ENCODE results near the gene BCAS4.
"Not testable (repeated sequence)": the region's sequence is repeated elsewhere in the genome, so short reads cannot be mapped to it uniquely, and the experiment has no call there.

Gene BCAS4

GRCh38 chr20:50798650-50799049, 3.8 kb downstream of the BCAS4 start:
- Histone ChIP-seq H3K27ac (ENCODE audit: low read depth in 2 of 2, low read length in 2 of 2) (no peak overlapping the region), H3K36me3 (ENCODE audit: control insufficient read depth in 2 of 2, insufficient read depth in 2 of 2, low read length in 2 of 2) (no peaks in the 10 kb centered on the region), H3K9me3 (ENCODE audit: control insufficient read depth in 2 of 2, low read length in 2 of 2) (no peaks in the 10 kb centered on the region)

GRCh38 chr20:50799176-50799889, 4.5 kb downstream of the BCAS4 start:
- peaks cover 3 to 6% of the 10 kb centered on the region in 2 donors for H3K4me1 ChIP-seq (ENCODE audit: control insufficient read depth in 2 of 2, insufficient read depth in 2 of 2, low read length in 2 of 2)
- no peaks in the 10 kb centered on the region for H3K36me3 ChIP-seq (ENCODE audit: control insufficient read depth in 2 of 2, insufficient read depth in 2 of 2, low read length in 2 of 2)
- no peaks in the 10 kb centered on the region for H3K9me3 ChIP-seq (ENCODE audit: control insufficient read depth in 2 of 2, low read length in 2 of 2)
- H3K4me3 ChIP-seq (ENCODE audit: low read length in 2 of 2): no peak overlapping the region
- no peak overlapping the region for H3K27ac ChIP-seq (ENCODE audit: low read depth in 2 of 2, low read length in 2 of 2)
- H3K27me3 ChIP-seq (ENCODE audit: control insufficient read depth in 2 of 2, insufficient read depth in 2 of 2, low read length in 2 of 2): no peaks in the 10 kb centered on the region
- H3K9ac ChIP-seq (ENCODE audit: low read depth in 1 of 2, low read length in 2 of 2): no peak overlapping the region

More at GRCh38 chr20:50798650-50799049, 3.8 kb downstream of the BCAS4 start:
- Histone ChIP-seq H3K4me1 (ENCODE audit: control insufficient read depth in 2 of 2, insufficient read depth in 2 of 2, low read length in 2 of 2) (peaks cover 5 to 6% of the 10 kb centered on the region in 2 donors), H3K9ac (ENCODE audit: low read depth in 1 of 2, low read length in 2 of 2) (no peak overlapping the region), H3K4me3 (ENCODE audit: low read length in 2 of 2) (no peak overlapping the region), H3K27me3 (ENCODE audit: control insufficient read depth in 2 of 2, insufficient read depth in 2 of 2, low read length in 2 of 2) (no peaks in the 10 kb centered on the region)

- Histone ChIP-seq H3K27me3 (ENCODE audit: control insufficient read depth in 2 of 2, insufficient read depth in 2 of 2, low read length in 2 of 2) (no peaks in the 10 kb centered on the region), H3K4me1 (ENCODE audit: control insufficient read depth in 2 of 2, insufficient read depth in 2 of 2, low read length in 2 of 2) (peaks cover 3 to 4% of the 10 kb centered on the region in 2 donors), H3K27ac (ENCODE audit: low read depth in 2 of 2, low read length in 2 of 2) (no peak overlapping the region), H3K9me3 (ENCODE audit: control insufficient read depth in 2 of 2, low read length in 2 of 2) (no peaks in the 10 kb centered on the region), H3K9ac (ENCODE audit: low read depth in 1 of 2, low read length in 2 of 2) (no peak overlapping the region), H3K4me3 (ENCODE audit: low read length in 2 of 2) (no peak overlapping the region), H3K36me3 (ENCODE audit: control insufficient read depth in 2 of 2, insufficient read depth in 2 of 2, low read length in 2 of 2) (no peaks in the 10 kb centered on the region)
Observed at GRCh38 chr20:50799890-50800550, 5.2 kb downstream of the BCAS4 start.

- not testable (repeated sequence) for H3K27ac ChIP-seq (ENCODE audit: low read depth in 2 of 2, low read length in 2 of 2); H3K27me3 ChIP-seq (ENCODE audit: control insufficient read depth in 2 of 2, insufficient read depth in 2 of 2, low read length in 2 of 2); H3K4me1 ChIP-seq (ENCODE audit: control insufficient read depth in 2 of 2, insufficient read depth in 2 of 2, low read length in 2 of 2); H3K9ac ChIP-seq (ENCODE audit: low read depth in 1 of 2, low read length in 2 of 2); H3K9me3 ChIP-seq (ENCODE audit: control insufficient read depth in 2 of 2, low read length in 2 of 2); H3K36me3 ChIP-seq (ENCODE audit: control insufficient read depth in 2 of 2, insufficient read depth in 2 of 2, low read length in 2 of 2); H3K4me3 ChIP-seq (ENCODE audit: low read length in 2 of 2)
Observed at GRCh38 chr20:50800986-50801746, 6.3 kb downstream of the BCAS4 start.

GRCh38 chr20:50801747-50802125, 6.9 kb downstream of the BCAS4 start:
- H3K4me1 ChIP-seq (ENCODE audit: control insufficient read depth in 2 of 2, insufficient read depth in 2 of 2, low read length in 2 of 2): no peaks in the 10 kb centered on the region
- no peaks in the 10 kb centered on the region for H3K9me3 ChIP-seq (ENCODE audit: control insufficient read depth in 2 of 2, low read length in 2 of 2)
- no peak overlapping the region for H3K27ac ChIP-seq (ENCODE audit: low read depth in 2 of 2, low read length in 2 of 2)
- H3K27me3 ChIP-seq (ENCODE audit: control insufficient read depth in 2 of 2, insufficient read depth in 2 of 2, low read length in 2 of 2): no peaks in the 10 kb centered on the region
- no peaks in the 10 kb centered on the region for H3K36me3 ChIP-seq (ENCODE audit: control insufficient read depth in 2 of 2, insufficient read depth in 2 of 2, low read length in 2 of 2)
- no peak overlapping the region for H3K4me3 ChIP-seq (ENCODE audit: low read length in 2 of 2)
- H3K9ac ChIP-seq (ENCODE audit: low read depth in 1 of 2, low read length in 2 of 2): no peak overlapping the region

- H3K27me3 ChIP-seq (ENCODE audit: control insufficient read depth in 2 of 2, insufficient read depth in 2 of 2, low read length in 2 of 2): no peaks in the 10 kb centered on the region
- no peaks in the 10 kb centered on the region for H3K4me1 ChIP-seq (ENCODE audit: control insufficient read depth in 2 of 2, insufficient read depth in 2 of 2, low read length in 2 of 2)
- no peaks in the 10 kb centered on the region for H3K36me3 ChIP-seq (ENCODE audit: control insufficient read depth in 2 of 2, insufficient read depth in 2 of 2, low read length in 2 of 2)
- H3K9me3 ChIP-seq (ENCODE audit: control insufficient read depth in 2 of 2, low read length in 2 of 2): no peaks in the 10 kb centered on the region
- no peak overlapping the region for H3K9ac ChIP-seq (ENCODE audit: low read depth in 1 of 2, low read length in 2 of 2)
- H3K4me3 ChIP-seq (ENCODE audit: low read length in 2 of 2): no peak overlapping the region
- H3K27ac ChIP-seq (ENCODE audit: low read depth in 2 of 2, low read length in 2 of 2): no peak overlapping the region
Observed at GRCh38 chr20:50802289-50802688, 7.4 kb downstream of the BCAS4 start.

- no peaks in the 10 kb centered on the region for H3K27me3 ChIP-seq (ENCODE audit: control insufficient read depth in 2 of 2, insufficient read depth in 2 of 2, low read length in 2 of 2)
- H3K36me3 ChIP-seq (ENCODE audit: control insufficient read depth in 2 of 2, insufficient read depth in 2 of 2, low read length in 2 of 2): no peaks in the 10 kb centered on the region
- no peaks in the 10 kb centered on the region for H3K9me3 ChIP-seq (ENCODE audit: control insufficient read depth in 2 of 2, low read length in 2 of 2)
- no peak overlapping the region for H3K4me3 ChIP-seq (ENCODE audit: low read length in 2 of 2)
- no peaks in the 10 kb centered on the region for H3K4me1 ChIP-seq (ENCODE audit: control insufficient read depth in 2 of 2, insufficient read depth in 2 of 2, low read length in 2 of 2)
- H3K27ac ChIP-seq (ENCODE audit: low read depth in 2 of 2, low read length in 2 of 2): no peak overlapping the region
- no peak overlapping the region for H3K9ac ChIP-seq (ENCODE audit: low read depth in 1 of 2, low read length in 2 of 2)
Observed at GRCh38 chr20:50804437-50805348, 9.8 kb downstream of the BCAS4 start.

- Histone ChIP-seq H3K4me3 (ENCODE audit: low read length in 2 of 2) (no peak overlapping the region), H3K9ac (ENCODE audit: low read depth in 1 of 2, low read length in 2 of 2) (no peak overlapping the region), H3K27ac (ENCODE audit: low read depth in 2 of 2, low read length in 2 of 2) (no peak overlapping the region), H3K4me1 (ENCODE audit: control insufficient read depth in 2 of 2, insufficient read depth in 2 of 2, low read length in 2 of 2) (no peaks in the 10 kb centered on the region), H3K27me3 (ENCODE audit: control insufficient read depth in 2 of 2, insufficient read depth in 2 of 2, low read length in 2 of 2) (no peaks in the 10 kb centered on the region), H3K36me3 (ENCODE audit: control insufficient read depth in 2 of 2, insufficient read depth in 2 of 2, low read length in 2 of 2) (no peaks in the 10 kb centered on the region), H3K9me3 (ENCODE audit: control insufficient read depth in 2 of 2, low read length in 2 of 2) (no peaks in the 10 kb centered on the region)
Observed at GRCh38 chr20:50805349-50805684, 10.5 kb downstream of the BCAS4 start.

- H3K9ac ChIP-seq (ENCODE audit: low read depth in 1 of 2, low read length in 2 of 2): no peak overlapping the region
- no peaks in the 10 kb centered on the region for H3K36me3 ChIP-seq (ENCODE audit: control insufficient read depth in 2 of 2, insufficient read depth in 2 of 2, low read length in 2 of 2)
- no peaks in the 10 kb centered on the region for H3K4me1 ChIP-seq (ENCODE audit: control insufficient read depth in 2 of 2, insufficient read depth in 2 of 2, low read length in 2 of 2)
- H3K4me3 ChIP-seq (ENCODE audit: low read length in 2 of 2): no peak overlapping the region
- H3K9me3 ChIP-seq (ENCODE audit: control insufficient read depth in 2 of 2, low read length in 2 of 2): no peaks in the 10 kb centered on the region
- H3K27me3 ChIP-seq (ENCODE audit: control insufficient read depth in 2 of 2, insufficient read depth in 2 of 2, low read length in 2 of 2): no peaks in the 10 kb centered on the region
- no peak overlapping the region for H3K27ac ChIP-seq (ENCODE audit: low read depth in 2 of 2, low read length in 2 of 2)
Observed at GRCh38 chr20:50806126-50806768, 11.4 kb downstream of the BCAS4 start.
